ENCODE results near the gene PCDHGA1.
"Not testable (repeated sequence)": the region's sequence is repeated elsewhere in the genome, so short reads cannot be mapped to it uniquely, and the experiment has no call there.

Gene PCDHGA1

DNA sequence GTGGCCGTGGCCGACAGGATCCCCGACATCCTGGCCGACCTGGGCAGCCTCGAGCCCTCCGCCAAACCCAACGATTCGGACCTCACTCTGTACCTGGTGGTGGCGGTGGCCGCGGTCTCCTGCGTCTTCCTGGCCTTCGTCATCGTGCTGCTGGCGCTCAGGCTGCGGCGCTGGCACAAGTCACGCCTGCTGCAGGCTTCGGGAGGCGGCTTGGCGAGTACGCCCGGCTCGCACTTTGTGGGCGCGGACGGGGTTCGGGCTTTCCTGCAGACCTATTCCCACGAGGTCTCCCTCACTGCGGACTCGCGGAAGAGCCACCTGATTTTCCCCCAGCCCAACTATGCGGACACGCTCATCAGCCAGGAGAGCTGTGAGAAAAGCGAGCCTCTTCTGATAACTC lies 15.7 kb downstream of the PCDHGA1 start:
- DNase-seq (ENCODE audit: low read depth in 2 of 2), result not testable (repeated sequence)

GRCh38 chr5:141349917-141350619 lies 19.8 kb downstream of the PCDHGA1 start, which contains the start of gene PCDHGB1:
TSS of gene PCDHGB1 (plus strand) at chr5:141350099. CDS start at chr5:141350261, 162 bp downstream.
- DNase-seq (ENCODE audit: low read depth in 2 of 2), result no peak

DNA sequence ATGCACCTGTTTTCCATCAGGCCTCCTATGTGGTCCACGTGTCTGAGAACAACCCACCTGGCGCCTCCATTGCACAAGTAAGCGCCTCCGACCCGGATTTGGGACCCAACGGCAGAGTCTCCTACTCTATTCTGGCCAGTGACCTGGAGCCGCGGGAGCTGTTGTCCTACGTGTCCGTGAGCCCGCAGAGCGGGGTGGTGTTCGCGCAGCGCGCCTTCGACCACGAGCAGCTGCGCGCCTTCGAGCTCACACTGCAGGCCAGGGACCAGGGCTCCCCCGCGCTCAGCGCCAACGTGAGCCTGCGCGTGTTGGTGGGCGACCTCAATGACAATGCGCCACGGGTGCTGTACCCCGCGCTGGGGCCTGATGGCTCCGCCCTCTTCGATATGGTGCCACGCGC lies 21.3 kb downstream of the PCDHGA1 start:
- DNase-seq (ENCODE audit: low read depth in 2 of 2), result no peak

DNA sequence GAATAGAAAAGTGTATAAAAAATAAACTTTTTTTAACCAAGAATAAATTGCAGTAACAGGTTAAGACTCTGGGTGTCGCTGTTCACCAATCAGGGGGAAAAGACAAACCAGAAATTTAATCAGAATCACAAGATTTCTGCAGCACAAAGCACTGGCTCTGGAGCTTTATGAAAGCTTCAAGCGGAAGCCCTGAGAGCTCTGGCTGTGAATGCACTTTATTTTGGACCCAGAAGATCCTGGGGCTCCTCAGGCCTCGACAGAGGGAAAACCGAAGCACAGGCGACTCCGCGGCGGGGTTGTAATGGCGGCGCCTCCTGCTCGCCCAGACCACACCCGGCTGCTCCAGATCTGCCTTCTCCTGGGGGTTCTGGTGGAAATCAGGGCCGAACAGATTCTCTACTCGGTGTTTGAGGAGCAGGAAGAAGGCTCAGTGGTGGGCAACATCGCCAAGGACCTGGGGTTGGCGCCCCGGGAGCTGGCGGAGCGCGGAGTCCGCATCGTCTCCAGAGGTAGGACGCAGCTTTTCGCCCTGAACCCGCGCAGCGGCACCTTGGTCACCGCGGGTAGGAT lies 24.7 kb downstream of the PCDHGA1 start, which contains the start of gene PCDHGA4:
TSS of gene PCDHGA4 (plus strand) at position 122 of the 570 bp plus-strand sequence. CDS start at position 209, 87 bp downstream.
- DNase-seq (ENCODE audit: low read depth in 2 of 2), result no peak

DNA sequence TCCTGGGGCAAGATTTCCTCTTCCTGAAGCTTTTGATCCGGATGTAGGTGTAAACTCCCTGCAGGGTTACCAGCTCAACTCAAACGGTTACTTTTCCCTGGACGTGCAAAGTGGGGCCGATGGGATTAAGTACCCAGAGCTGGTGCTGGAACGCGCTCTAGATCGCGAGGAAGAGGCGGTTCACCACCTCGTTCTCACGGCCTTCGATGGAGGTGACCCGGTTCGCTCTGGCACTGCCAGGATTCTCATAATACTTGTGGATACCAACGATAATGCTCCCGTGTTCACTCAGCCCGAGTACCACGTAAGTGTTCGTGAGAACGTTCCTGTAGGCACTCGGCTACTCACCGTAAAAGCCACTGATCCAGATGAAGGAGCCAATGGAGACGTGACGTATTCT lies 25.3 kb downstream of the PCDHGA1 start:
- no peak for DNase-seq (ENCODE audit: low read depth in 2 of 2)

- DNase-seq (ENCODE audit: low read depth in 2 of 2), result no peak
Observed at GRCh38 chr5:141356133-141356532, 25.8 kb downstream of the PCDHGA1 start.

- no peak for DNase-seq (ENCODE audit: low read depth in 2 of 2)
Observed at GRCh38 chr5:141356950-141357349, 26.6 kb downstream of the PCDHGA1 start.

DNA sequence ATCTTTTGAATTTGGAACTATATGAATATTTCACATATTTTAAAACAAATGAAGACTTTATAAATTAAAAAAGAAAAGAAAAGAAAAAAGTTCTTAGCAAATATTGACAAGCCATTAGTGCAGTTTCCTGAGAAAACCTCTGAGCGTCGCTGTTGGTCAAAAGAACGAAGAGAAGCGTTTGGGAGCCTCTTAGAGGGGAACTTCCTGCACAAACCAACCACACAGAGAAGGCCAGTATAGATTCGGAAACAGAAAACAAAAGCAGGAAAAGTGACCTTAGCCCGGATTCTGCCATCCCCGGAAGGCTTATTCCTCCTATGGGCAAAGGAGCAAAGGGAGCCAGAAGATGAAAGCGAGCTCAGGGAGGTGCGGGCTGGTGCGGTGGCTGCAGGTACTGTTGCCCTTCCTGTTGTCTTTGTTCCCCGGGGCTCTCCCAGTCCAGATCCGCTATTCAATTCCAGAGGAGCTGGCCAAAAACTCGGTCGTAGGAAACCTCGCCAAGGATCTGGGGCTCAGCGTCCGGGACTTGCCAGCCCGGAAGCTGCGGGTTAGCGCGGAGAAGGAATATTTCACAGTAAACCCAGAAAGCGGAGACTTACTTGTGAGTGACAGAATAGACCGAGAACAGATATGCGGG lies 29.6 kb downstream of the PCDHGA1 start, which contains the start of gene PCDHGB2:
TSS of gene PCDHGB2 (plus strand) at position 205 of the 637 bp plus-strand sequence. CDS start at position 347, 142 bp downstream.
- no peak for DNase-seq (ENCODE audit: low read depth in 2 of 2)

- no peak for DNase-seq (ENCODE audit: low read depth in 2 of 2)
Observed at GRCh38 chr5:141360685-141361084, 30.4 kb downstream of the PCDHGA1 start.

GRCh38 chr5:141362719-141363118 lies 32.4 kb downstream of the PCDHGA1 start:
- DNase-seq (ENCODE audit: low read depth in 2 of 2), result no peak

DNA sequence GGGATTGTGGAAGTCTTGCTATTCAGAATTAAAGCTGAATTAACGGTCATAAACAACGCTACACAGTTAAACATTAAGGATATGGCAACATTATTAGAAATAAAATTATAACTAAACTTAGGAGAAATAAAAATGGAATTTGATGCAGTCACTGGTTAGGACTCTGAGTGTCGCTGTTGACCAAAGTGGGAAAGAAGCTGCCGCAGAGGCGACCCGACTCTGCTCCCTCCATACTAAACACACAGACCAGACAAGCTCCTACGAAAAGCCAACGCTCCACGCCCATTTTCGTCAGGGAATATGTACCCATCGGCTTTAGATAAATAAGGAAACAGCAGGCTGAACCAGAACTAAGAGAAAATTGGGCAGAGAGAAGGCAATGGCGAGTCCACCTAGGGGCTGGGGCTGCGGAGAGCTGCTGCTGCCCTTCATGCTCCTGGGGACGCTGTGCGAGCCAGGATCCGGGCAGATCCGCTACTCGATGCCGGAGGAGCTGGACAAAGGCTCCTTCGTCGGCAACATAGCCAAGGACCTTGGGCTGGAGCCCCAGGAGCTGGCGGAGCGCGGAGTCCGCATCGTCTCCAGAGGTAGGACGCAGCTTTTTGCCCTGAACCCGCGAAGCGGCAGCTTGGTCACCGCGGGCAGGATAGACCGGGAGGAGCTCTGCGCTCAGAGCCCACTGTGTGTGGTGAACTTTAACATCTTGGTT lies 33.8 kb downstream of the PCDHGA1 start, which contains the start of gene PCDHGA5:
TSS of gene PCDHGA5 (plus strand) at position 211 of the 709 bp plus-strand sequence. CDS start at position 380, 169 bp downstream.
- no peak for DNase-seq (ENCODE audit: low read depth in 2 of 2)

DNA sequence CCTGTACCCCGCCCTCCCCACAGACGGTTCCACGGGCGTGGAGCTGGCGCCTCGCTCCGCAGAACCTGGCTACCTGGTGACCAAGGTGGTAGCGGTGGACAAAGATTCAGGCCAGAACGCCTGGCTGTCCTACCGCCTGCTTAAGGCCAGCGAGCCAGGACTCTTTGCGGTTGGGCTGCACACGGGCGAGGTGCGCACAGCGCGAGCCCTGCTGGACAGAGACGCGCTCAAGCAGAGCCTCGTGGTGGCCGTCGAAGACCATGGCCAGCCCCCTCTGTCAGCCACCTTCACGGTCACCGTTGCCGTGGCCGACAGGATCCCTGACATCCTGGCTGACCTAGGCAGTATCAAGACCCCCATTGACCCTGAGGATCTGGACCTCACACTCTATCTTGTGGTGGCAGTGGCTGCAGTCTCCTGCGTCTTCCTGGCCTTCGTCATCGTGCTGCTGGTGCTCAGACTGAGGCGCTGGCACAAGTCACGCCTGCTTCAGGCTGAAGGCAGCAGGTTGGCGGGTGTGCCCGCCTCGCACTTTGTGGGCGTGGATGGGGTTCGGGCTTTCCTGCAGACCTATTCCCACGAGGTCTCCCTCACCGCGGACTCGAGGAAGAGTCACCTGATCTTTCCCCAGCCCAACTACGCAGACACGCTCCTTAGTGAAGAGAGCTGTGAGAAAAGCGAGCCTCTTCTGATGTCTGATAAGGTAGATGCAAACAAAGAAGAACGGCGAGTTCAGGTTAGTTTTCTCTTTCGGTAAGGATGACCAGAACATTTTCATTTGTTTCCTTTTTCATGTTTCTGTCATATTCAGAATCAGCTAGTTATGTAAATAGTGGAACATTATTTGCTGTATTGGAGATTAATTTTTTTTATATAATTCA lies 35.9 kb downstream of the PCDHGA1 start:
- DNase-seq (ENCODE audit: low read depth in 2 of 2), result no peak

GRCh38 chr5:141369994-141370848 lies 39.9 kb downstream of the PCDHGA1 start, which contains the start of gene PCDHGB3:
TSS of gene PCDHGB3 (plus strand) at chr5:141370242. CDS start at chr5:141370395, 153 bp downstream.
- DNase-seq (ENCODE audit: low read depth in 2 of 2), result no peak

DNA sequence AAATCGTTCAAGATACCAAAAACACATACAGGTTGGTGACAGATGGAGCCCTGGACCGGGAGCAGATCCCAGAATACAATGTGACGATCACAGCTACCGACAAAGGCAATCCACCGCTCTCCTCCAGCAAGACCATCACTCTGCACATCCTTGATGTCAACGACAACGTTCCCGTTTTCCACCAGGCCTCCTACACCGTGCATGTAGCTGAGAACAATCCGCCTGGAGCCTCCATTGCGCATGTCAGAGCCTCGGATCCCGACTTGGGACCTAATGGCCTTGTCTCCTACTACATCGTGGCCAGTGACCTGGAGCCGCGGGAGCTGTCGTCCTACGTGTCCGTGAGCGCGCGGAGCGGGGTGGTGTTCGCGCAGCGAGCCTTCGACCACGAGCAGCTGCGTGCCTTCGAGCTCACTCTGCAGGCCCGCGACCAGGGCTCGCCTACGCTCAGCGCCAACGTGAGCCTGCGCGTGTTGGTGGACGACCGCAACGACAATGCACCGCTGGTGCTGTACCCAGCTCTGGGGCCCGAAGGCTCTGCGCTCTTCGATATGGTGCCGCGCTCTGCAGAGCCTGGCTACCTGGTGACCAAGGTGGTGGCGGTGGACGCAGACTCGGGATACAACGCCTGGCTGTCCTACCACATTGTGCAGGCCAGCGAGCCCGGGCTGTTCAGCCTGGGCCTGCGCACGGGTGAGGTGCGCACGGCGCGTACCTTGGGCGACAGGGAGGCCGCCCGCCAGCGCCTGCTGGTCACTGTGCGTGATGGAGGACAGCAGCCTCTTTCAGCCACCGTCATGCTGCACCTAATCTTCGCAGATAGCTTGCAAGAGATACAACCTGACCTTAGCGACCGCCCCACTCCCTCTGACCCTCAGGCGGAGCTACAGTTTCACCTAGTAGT lies 41.5 kb downstream of the PCDHGA1 start:
- no peak for DNase-seq (ENCODE audit: low read depth in 2 of 2)

GRCh38 chr5:141373673-141374317 lies 43.5 kb downstream of the PCDHGA1 start, which contains the start of gene PCDHGA6:
TSS of gene PCDHGA6 (plus strand) at chr5:141373891. CDS start at chr5:141374084, 193 bp downstream.
- no peak for DNase-seq (ENCODE audit: low read depth in 2 of 2)

GRCh38 chr5:141374627-141375026 lies 44.3 kb downstream of the PCDHGA1 start:
- no peak for DNase-seq (ENCODE audit: low read depth in 2 of 2)

DNA sequence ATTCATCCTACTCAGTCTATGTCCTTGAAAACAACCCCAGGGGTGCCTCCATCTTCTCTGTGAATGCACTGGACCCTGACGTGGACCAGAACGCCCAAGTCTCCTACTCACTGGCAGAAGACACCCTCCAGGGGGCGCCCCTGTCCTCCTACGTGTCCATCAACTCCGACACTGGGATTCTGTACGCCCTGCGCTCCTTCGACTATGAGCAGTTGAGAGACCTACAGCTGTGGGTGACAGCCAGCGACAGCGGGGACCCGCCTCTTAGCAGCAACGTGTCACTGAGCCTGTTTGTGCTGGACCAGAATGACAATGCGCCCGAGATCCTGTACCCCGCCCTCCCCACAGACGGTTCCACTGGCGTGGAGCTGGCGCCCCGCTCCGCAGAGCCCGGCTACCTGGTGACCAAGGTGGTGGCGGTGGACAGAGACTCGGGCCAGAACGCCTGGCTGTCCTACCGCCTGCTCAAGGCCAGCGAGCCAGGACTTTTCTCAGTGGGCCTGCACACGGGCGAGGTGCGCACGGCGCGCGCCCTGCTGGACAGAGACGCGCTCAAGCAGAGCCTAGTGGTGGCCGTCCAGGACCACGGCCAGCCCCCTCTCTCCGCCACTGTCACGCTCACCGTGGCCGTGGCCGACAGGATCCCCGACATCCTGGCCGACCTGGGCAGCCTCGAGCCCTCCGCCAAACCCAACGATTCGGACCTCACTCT lies 45.3 kb downstream of the PCDHGA1 start:
- DNase-seq (ENCODE audit: low read depth in 2 of 2), result not testable (repeated sequence)

All from stimulated activated CD4-positive, alpha-beta T cell treated with anti-CD3 and anti-CD28 coated beads, Interleukin-12 subunit alpha, Interleukin-12 subunit beta, amount 100 ng/mL, for 24 hours (primary cell).